GM19328 (cell line): ENCODE data around the gene RANBP3L.
"Not testable (repeated sequence)": the region's sequence is repeated elsewhere in the genome, so short reads cannot be mapped to it uniquely, and the experiment has no call there.

Experiments used
- ATAC-seq: cut with Tn5 transposase; IDR thresholded peaks from one replicate; pipeline ENCODE4 v1.9.1; 2021; ENCODE audit warnings: mild to moderate bottlenecking, moderate library complexity; ENCODE audit not compliant: unreplicated experiment

Gene RANBP3L

GRCh38 chr5:36301858-36302603 is at the start of gene RANBP3L:
RANBP3L (minus strand) TSS chr5:36301902; CDS start chr5:36301416, 486 bp downstream.
- no peak for ATAC-seq

GRCh38 chr5:36346896-36347690 is 45.4 kb upstream of the RANBP3L start:
- ATAC-seq: no peak

DNA sequence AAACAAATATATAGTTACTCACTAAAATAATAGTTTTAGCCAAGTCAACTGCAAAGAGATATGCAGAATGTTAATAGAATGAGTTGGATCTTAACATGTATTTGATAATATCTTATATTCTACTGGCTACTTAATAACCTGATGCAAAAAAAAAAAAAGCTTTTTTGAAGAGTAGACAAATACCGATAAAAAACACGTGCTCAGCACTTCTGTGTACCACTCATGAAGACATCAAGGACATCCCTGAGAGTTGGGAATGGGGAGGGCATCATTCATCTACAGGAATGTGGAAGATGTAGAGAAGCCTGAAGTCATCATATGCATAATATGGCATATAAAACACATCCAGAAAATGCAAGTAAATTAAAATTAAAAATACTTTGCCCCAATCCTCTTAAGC is 43.2 kb upstream of the RANBP3L start:
- no peak for ATAC-seq

DNA sequence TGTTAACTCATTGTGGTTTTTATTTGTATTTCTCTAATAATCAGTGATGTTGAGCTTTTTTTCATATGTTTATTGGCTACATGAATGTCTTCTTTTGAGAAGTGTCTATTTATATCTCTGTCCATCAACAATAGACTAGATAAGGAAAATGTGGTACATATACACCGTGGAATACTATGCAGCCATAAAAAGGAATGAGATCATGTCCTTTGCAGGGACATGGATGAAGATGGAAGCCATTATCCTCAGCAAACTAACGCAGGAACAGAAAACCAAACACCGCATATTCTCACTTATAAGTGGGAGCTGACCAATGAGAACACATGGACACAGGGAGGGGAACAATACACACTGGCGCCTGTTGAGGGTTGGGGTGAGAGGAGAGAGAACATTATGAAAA is 40.0 kb upstream of the RANBP3L start:
- ATAC-seq: not testable (repeated sequence)

DNA sequence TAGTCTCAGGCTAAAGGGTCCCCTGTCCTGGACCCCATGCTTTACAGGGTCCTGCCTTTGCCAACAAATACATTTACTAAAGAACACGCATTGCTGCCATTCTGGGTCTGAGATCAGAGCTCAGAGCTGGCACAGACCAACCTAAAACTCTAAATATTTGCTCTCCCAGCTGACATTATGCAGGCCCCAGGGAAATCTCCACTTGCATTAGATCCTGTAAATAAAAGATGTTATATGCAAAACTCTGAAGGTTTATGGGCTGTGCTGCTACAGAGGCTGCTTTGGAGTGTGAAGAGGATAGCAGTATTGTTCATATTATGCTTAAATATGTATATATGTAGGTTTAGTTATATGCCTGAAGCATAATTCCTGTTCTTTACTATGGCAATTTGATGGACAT is 35.9 kb upstream of the RANBP3L start:
- ATAC-seq: no peak

GRCh38 chr5:36334315-36334714 is 32.6 kb upstream of the RANBP3L start:
- ATAC-seq: no peak

- ATAC-seq: not testable (repeated sequence)
Observed at GRCh38 chr5:36332720-36333119, 31.0 kb upstream of the RANBP3L start.

GRCh38 chr5:36325196-36325595 is 23.5 kb upstream of the RANBP3L start:
- ATAC-seq: no peak

DNA sequence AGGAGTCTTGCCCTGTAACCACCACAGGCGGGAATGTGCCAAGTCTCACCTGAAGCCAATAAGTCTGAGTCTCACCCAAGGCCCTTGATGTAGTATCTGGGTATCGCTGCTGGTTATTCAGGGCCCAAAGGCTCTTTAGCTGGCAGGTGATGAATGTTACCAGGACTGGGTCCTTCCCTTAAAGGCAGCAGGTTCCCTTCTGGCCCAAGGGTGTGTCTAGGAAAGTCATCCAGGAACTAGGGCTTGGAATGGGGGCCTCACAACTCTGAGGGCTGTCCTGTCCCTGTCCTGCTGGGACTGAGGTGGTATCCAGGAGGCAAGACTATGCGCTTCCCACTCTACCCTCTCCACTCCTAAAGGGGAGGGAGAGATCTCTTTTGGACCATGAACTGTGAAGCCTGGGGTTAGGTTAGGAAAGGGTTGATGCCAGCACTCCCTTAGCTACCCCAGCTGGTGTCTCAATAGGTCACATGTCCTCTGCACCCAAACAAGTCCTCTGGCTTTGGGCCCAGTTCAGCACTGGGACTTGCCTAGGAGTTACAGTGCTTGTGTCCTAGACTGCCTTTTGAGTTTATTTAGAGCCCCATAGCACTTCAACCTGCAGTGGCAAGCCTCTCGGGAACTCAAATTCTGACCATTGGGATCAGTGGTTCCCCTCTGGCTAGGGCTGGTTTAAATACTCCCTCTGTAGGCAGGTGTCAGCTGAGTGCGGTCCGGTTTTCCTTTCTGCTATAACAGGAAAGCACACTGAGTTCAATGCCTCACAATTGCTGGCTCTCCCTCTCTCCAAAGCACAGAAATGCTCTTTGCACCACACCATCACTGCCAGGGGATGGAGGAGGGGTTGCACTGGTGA is 22.5 kb upstream of the RANBP3L start:
- ATAC-seq: no peak

DNA sequence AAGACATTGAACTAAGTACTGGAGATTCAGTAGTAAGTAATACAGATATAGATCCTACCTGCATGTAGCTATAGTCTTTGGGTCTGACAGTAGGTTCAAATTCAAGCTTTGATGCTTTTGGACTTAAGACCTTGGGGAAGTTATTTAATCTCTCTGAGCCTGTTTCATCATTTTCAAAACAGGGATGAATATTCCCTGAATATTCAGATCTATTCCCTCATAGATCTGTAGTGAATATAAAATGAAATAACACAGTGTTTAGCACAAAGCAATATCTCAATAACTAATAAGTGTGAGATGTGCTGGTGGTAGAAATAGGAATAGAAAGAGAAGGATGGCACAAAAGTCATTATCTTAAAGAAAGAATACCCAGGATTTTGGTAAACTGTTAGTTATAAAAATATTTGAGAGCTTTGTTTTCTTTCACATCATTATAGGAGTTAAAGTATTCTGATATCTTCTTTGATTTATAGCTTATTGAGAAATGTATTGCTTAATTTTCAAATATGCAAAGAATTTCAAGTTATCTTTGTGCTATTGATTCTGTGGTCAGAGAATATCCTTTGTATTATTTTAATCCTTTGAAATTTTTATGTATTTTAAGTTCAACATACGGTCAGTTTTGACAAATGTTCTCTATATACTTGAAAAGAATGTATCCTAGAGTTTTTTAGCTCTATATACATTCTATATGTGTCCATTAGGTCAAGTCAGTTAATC is 11.4 kb upstream of the RANBP3L start:
- no peak for ATAC-seq

- no peak for ATAC-seq
Observed at GRCh38 chr5:36311956-36312355, 10.3 kb upstream of the RANBP3L start.

GRCh38 chr5:36310138-36310537 is 8.4 kb upstream of the RANBP3L start:
- no peak for ATAC-seq

- no peak for ATAC-seq
Observed at GRCh38 chr5:36305571-36306326, 4.0 kb upstream of the RANBP3L start.

DNA sequence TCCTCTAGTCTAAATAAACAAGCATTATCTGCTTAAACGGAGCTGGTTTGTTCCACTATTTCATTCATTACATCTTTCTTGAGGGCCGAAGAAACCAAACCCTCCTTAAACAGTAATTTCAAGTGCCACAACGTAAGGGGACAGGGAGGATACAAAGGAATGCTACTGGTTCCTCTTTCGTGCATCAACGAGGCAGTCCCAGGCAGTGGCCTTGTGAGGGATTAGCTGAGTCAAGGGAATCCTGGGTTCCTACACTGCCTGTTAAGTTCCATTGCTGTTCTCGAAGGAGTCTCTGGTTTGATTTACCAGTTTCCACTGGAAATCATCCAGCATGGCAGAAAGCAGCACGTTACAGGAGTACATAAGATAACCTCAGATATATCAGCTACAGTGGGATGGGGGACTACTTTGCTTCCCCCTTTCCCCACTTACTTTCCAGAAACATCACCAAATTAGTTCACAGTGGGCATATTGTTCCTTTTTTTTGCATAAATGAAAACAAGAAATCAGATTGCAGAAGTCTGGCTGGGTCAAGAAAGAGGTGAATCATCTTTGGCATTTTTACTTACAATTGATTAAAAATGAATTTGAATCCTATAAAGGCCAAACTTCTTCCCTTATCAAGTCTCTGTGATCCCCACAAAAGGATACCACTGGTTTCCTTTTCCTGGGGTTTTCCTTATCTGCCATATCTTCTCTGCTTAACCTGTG is 2.5 kb upstream of the RANBP3L start:
- no peak for ATAC-seq

DNA sequence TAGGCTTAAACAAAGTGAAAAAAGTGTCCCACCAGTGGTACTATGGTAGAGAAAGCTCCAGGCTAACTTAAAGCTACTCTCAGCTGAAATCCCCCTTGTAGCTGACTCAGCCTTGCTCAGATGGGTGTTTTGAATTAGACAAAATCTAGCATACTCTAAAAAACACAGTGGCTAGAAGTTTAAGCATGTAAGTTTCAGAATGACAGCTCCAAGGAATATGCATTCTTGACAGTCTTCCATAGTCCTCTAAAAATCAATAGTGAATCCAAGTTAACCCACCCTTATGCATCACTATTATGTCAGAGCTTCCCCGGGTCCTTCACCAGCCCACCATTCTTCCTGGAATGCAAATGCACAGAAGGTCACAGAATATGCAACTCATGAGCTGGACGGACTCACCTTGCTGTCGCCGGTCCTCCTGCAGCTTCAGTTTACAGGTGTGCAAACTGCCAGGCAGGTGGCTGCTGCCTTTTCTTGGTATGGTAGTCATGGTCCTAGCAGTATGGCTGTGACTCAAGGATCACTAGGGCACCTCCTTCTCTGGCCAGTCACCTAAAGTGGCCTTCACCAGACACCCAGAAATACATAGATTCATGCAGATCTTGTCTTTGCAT is 668 bp downstream of the RANBP3L start:
- ATAC-seq: no peak

DNA sequence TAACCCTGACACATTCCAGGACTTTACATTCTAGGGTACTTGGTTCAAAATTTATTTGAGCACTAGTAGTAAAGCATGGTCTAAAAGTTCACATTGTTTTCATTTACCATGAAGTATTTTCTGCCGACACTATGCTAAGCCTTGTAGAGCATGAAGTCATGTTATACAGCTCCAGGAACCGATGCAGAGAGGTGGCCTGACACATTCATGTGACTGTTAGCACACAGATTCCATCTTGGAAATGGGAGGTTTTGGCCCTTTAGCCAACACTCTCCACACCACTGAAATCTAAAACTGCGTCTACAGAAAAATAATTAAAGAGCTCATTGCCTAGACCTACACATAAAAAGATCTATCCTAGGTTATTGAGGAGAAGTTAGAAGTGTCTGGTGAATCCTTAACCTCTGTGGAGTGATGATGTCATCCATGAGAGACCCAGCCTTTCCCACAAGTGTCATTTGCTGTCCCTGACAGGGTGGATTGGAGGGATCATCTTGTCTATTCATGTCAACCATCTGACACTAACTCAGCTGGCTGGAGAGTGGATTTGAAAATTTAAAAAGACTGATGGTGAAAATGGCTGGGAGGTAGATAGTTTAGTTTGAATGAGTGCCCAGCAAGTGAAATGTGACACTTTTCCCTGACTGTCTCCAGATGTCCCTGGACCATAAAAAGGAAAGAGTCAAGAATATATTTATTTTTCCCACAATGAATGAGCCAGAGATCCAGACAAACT is 1.3 kb downstream of the RANBP3L start:
- ATAC-seq: no peak

DNA sequence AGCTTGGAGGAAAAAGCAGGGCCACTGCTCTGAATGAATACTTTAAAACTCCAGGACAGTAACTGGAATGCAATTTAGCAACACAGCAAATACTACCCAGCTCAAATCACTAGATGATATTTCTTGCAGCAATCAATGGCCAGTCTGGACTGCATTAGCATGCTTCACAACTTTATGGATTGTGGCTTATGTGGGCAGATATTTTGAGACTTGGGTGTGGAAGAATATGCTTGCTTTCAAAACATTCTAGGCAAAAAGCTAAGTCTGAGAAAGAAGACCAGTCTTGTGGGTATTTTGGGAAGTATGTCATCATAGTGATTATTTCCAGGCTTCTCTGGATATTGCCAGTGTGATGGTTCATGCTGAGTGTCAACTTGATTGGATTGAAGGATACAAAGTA is 3.1 kb downstream of the RANBP3L start:
- no peak for ATAC-seq

DNA sequence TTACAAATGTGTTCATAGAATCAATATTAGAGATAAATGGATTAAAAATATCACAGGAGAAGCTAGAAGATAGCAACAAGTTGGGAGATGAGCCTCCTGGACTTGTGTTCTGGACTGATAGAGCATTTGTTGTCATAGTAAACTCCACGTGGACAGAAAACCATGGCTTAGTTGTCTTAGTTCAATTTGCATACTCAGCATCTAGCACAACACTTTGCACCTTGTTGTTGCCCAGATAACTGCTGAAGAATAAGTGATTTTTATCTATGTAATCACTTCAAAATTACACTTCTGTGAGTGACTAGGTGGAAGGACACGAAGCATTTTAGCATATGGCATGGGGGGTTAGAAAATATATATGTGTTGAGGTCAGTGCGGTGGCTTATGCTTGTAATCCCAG is 4.0 kb downstream of the RANBP3L start:
- no peak for ATAC-seq
